ENCODE data around the gene MAS1.

Gene MAS1

DNA sequence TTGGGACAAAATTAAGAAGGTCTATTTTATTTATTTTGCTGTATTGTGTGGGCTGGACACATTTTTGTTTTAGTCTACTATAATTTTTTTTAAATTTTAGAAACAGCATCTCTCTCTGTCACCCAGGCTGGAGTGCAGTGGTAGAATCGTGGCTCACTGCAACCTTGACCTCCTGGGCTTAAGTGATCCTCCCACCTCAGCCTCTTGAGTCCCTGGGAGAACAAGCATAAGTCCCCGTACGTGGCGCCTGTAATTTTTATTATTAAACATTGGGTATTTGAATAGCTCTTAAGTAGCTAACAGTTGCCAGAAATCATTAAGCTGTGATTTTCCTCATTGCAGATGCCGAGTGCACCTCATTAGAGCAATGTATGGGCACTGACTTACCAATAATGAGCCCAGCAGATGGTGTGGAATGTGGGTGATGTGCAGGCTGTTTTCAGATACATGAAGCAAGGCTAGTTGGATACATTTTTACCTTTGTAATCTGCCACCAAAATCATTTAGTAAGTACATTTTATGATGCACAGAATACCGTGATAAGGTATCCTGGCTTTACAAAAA is 10.3 kb upstream of the MAS1 start:
- DNase-seq (ENCODE audit: low spot score), result no peak

GRCh38 chr6:159884720-159885119 is 6.1 kb upstream of the MAS1 start:
- no peak for DNase-seq (ENCODE audit: low spot score)

GRCh38 chr6:159886270-159886669 is 4.5 kb upstream of the MAS1 start:
- DNase-seq (ENCODE audit: low spot score), result no peak

DNA sequence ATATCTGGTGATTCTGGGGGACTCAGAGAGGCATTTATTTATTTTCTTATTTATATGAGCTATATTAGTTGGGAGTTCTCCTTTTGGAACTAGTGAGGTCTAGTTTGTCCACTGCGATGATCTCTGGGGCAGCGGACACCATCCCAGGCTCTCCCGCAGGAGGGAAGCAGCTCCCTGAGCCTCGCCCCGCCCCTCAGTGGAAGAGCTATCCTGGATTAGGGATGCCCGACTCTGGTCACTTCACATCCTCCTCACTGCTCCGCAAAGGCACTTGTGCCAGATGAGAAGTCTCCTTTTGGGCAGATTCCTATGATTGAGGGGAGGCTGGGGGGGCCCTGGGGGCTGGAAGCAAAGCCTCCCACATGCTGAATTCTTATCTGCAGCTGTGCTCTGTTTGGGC is 3.6 kb upstream of the MAS1 start:
- no peak for DNase-seq (ENCODE audit: low spot score)

- DNase-seq (ENCODE audit: low spot score), result no peak
Observed at GRCh38 chr6:159887761-159888160, 3.0 kb upstream of the MAS1 start.

GRCh38 chr6:159890201-159890600 is 587 bp upstream of the MAS1 start:
- no peak for DNase-seq (ENCODE audit: low spot score)

- no peak for DNase-seq (ENCODE audit: low spot score)
Observed at GRCh38 chr6:159892053-159892452, 1.3 kb downstream of the MAS1 start.

DNA sequence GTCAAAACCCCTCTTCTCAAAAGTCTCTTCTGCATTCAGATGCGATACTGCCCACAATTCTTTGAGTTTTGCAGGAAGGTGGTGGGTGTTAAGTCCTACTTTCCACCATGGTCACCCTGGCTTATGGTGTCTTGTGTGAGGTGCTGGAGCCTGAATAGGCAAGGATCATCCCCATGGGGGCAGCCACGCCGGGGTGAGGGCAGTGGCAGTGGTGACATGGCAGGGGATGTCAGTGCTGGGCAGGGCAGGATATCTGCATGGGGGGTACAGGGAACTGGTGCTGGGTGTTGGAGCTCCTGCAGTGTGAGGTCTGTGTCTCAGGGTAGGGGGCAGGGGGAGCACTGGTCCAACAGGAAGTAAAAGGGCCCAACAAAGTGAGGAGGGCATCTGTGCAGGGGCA is 2.3 kb downstream of the MAS1 start:
- DNase-seq (ENCODE audit: low spot score), result no peak

DNA sequence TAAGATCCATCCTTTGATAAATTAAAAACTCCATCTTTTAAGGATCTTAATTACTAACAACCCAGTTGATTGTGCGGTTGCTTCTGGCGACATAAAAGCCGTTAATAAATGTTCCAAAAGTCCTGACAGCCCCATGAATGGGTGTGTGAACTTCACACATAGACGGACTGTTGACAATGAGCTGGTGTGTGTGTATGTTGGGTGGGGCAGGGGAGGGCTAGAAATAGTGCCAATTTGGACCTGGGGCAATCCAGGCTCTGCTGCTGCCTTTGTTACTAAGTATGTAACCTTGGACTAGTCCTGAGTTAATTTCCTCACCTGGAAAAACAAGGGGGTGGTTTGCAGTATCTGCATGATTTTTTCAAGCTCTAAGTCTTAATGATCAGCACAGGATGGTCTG is 4.2 kb downstream of the MAS1 start:
- no peak for DNase-seq (ENCODE audit: low spot score)

DNA sequence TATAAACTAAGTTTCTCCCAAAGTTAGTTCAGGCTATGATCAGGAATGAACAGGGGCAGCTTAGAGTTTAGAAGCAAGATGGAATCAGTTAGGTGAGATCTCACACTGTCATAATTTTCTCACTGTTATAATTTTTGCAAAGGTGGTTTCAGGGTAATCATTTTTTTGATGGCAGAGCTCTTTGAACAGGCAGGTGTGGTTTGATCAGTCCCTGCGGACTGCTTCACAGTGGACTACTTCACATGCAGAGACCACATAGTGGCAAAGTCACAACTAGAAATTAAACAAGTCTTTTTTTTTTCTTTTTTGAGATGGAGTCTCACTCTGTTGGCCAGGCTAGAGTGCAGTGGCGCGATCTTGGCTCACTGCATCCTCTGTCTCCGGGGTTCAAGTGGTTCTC is 6.8 kb downstream of the MAS1 start:
- DNase-seq (ENCODE audit: low spot score), result no peak

DNA sequence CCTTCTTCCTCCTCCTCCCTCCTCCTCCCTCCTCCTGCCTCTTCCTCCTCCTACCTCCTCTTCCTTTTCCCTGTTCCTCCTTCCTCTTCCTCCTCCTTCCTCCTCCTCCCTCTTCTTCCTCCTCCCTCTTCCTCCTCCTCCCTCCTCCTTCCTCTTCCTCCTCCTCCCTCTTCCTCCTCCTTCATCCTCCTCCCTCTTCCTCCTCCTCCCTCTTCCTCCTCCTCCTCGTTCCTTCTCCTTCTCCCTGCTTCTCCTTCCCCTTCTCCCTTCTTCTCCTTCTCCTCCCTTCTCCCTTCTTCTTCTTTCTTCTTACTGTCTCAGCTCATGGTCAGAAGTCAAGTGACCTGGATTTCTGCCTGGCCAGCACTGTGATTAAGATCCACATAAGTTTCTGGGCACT is 7.7 kb downstream of the MAS1 start:
- DNase-seq (ENCODE audit: low spot score), result no peak

GRCh38 chr6:159899994-159900745 is 9.4 kb downstream of the MAS1 start:
- DNase-seq (ENCODE audit: low spot score), result no peak

- DNase-seq (ENCODE audit: low spot score), result no peak
Observed at GRCh38 chr6:159902620-159903019, 11.8 kb downstream of the MAS1 start.

GRCh38 chr6:159904497-159904911 is 13.7 kb downstream of the MAS1 start:
- no peak for DNase-seq (ENCODE audit: low spot score)

DNA sequence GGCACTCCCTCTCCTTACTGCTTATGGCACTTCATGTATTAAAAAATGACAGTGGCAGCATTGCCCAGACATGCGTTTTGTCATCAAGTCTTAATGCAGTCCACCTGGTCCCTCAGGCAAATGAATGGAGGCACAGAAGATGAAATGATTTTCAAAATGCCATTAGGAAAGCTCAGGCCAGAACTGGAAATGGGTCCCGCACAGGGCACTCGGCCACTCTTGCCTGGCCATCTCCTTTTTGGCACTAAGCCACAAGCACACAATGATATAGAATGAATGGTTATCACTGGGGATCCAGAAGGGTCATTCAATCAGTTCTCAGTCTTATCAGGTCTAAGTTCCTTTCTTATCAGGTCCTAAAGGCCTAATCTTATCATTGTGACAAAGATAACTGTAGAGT is 15.6 kb downstream of the MAS1 start:
- DNase-seq (ENCODE audit: low spot score), result no peak

DNA sequence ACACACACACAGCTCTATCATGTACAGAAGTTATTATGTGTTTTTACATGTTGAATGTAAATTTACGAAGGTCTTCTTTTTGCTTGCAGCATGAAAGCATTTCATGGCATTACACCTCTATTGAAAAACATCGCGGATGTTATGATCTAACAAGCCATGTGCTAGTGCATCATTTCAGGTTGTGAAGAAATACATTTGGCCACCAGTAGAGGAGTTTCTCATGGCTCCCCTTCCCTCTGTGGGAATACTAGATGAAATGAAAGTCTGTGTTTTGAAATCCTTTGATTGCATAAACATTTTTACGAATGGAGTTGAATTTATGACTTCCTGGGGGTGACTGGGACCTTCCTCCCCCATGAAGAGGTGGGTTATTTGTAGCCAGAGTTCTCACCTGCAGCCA is 17.7 kb downstream of the MAS1 start:
- DNase-seq (ENCODE audit: low spot score), result no peak

GRCh38 chr6:159908979-159909378 is 18.2 kb downstream of the MAS1 start:
- no peak for DNase-seq (ENCODE audit: low spot score)

- DNase-seq (ENCODE audit: low spot score), result no peak
Observed at GRCh38 chr6:159910342-159910741, 19.6 kb downstream of the MAS1 start.

GRCh38 chr6:159913375-159913774 is 22.6 kb downstream of the MAS1 start:
- no peak for DNase-seq (ENCODE audit: low spot score)

DNA sequence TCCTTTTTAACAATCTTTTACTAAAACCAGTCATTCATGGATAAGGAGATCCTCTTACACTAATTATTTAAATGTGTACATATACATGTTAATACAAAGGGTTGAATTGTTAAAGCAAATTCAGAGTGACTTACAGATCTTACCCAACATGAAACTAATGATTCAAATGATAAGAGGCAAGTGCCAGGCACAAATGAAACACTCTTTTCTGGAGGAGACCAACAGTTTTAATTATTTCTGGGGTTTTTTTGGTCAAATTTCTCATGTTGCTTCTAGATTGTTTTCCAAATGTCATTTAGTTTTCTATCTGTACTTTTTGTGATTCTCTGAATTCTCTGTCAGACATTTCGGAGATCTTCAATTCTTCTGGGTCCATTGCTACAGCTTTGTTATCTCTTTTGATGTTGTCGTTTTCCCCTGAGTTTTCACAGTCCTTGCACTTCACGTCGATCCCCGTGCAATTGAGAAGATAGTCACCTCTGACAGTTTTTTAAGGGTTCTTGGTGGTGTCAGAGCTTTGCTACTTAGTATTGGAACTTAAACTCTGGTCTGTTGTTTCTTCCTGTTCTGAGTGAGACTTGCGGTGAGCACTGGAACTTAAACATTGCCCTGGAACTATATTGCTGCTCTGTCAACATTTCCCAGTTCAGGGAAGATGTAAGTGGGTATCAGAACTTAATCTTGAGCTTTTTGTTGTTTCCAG is 23.2 kb downstream of the MAS1 start:
- DNase-seq (ENCODE audit: low spot score), result no peak

DNA sequence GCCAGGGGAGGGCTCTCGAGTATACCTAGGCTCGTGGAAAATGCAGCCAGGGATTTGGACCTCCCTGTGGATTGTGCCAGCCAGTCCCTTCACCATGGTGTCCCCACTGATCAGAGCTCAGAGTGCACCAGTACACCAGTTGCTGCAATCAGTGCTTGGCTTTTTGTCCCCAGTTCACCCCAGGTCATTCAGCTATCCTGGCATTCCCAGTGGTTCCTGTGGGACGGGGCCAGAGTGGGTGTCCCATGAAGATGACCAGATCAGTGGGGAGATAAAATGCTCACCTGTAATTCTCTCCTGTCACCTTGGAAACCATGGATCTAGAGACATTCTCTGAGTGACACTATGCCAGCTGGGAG is 23.8 kb downstream of the MAS1 start:
- DNase-seq (ENCODE audit: low spot score), result no peak

- no peak for DNase-seq (ENCODE audit: low spot score)
Observed at GRCh38 chr6:159915397-159915796, 24.6 kb downstream of the MAS1 start.

GRCh38 chr6:159916237-159916636 is 25.4 kb downstream of the MAS1 start:
- no peak for DNase-seq (ENCODE audit: low spot score)

GRCh38 chr6:159916752-159917151 is 26.0 kb downstream of the MAS1 start:
- no peak for DNase-seq (ENCODE audit: low spot score)
